RWPE1 (cell line): Measurements from ENCODE around the gene LARGE1.

Experiments used
- CTCF ChIA-PET: fragments of 350-600 bp; sonication (Branson Sonifier 250); formaldehyde crosslinking; extraction: SDS; loops from one replicate; lab custom pipeline; 2021; lab: Yijun Ruan, JAX
- POLR2A ChIA-PET: fragments of 400-600 bp; formaldehyde crosslinking; extraction: SDS; loops from one replicate; lab custom pipeline; 2020; ENCODE audit warnings: antibody characterized with exemption; ENCODE audit not compliant: low non-redundant PET; lab: Yijun Ruan, JAX
- DNase-seq: peaks from one replicate; pipeline ENCODE4 v3.0.0; 2012; ENCODE audit warnings: low spot score
- H3K27ac ChIP-seq: fragments of 450-650 bp; 2 replicates; pipeline ENCODE4 v1.5.1; 2017
- CTCF ChIP-seq: fragments of 450-650 bp; conservative IDR thresholded peaks from 2 replicates; pipeline ENCODE4 v1.5.1; 2017; ENCODE audit warnings: low read depth, mild to moderate bottlenecking

The LARGE1 gene

DNA sequence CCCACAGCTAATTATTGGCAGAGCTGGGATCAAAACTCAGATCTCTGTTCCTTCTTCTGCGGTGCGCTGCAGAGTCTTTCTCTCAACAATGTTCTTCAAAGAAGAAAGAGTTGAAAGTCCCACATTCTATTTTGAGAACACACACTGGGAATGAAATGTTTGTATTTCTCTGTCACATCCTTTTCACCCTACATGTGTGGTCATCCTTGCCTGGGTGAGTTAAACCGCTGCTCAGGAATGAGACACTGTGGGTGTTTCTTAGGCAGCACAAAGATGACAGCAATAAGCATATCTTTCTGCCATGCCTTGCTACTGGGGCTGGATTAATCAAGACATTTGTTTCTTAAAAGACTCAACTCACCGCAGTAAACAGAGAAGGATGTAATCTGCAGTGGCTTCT is 222.6 kb downstream of the LARGE1 start:
- DNase-seq, result no peak
- ChIA-PET CTCF (no interaction called here), POLR2A (no interaction called here)
- no peak for TF ChIP-seq CTCF
- H3K27ac ChIP-seq, result no peak overlapping the region

- H3K27ac ChIP-seq, result no peak overlapping the region
- no peak for DNase-seq
- POLR2A ChIA-PET, result no interaction called here
- no peak for TF ChIP-seq CTCF
- CTCF ChIA-PET, result no interaction called here
Measured at GRCh38 chr22:33691057-33691630, 229.1 kb downstream of the LARGE1 start.

DNA sequence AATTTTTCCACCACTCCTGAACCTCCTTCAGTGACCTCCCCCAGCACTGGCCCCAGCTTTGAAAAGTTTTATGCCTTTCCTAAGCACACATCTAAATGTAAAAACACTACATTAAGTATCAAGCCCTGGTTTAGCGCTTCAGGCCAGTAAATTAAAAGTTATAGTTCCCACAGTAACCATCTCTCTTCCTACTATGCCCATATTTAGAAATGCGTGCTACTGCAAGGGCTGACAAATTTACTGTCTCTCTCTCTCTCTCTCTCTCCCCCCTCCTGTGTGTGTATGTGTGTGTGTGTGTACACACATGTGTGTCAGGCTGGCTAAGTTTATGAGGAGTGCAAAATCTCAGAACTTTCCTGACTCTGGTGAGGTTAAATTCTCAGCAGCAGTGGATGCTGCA is 231.4 kb downstream of the LARGE1 start:
- ChIA-PET CTCF (no interaction called here), POLR2A (no interaction called here)
- no peak for DNase-seq
- no peak for TF ChIP-seq CTCF
- H3K27ac ChIP-seq, result no peak overlapping the region

- no peak overlapping the region for H3K27ac ChIP-seq
- ChIA-PET CTCF (no interaction called here), POLR2A (no interaction called here)
- no peak for TF ChIP-seq CTCF
- no peak for DNase-seq
Measured at GRCh38 chr22:33687464-33687863, 232.8 kb downstream of the LARGE1 start.

GRCh38 chr22:33684087-33684486 is 236.2 kb downstream of the LARGE1 start:
- TF ChIP-seq CTCF, result no peak
- CTCF ChIA-PET, result no interaction called here
- no peak overlapping the region for H3K27ac ChIP-seq
- DNase-seq, result no peak
- POLR2A ChIA-PET, result no interaction called here

DNA sequence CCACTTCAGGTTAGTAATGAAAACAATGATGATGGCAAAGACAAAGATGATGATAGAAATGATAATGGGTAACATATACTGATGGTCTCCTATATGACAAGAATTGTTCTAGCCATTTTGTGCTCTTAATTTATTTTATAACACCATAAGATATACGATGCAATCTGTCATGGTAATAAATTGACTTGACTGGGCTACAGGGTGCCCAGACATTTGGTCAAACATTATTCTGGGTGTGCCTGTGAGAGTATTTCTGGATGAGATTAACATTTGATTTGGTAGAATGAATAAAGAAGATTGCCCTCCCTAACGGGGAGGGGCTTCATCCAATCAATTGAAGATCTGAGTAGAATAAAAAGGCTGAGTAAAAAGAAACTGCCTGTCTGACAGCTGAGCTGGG is 237.3 kb downstream of the LARGE1 start:
- TF ChIP-seq CTCF, result no peak
- no peak overlapping the region for H3K27ac ChIP-seq
- no peak for DNase-seq
- ChIA-PET POLR2A (no interaction called here), CTCF (no interaction called here)
